HEK293 (cell line): Measurements from ENCODE around the gene NLGN1.

ENCODE experiments used
- CTCF ChIA-PET: fragments of 350-600 bp; formaldehyde crosslinking; extraction: SDS; loops from one replicate; lab custom pipeline; 2021; ENCODE audit warnings: antibody characterized with exemption; lab: Yijun Ruan, JAX
- POLR2A ChIA-PET: fragments of 300-600 bp; formaldehyde crosslinking; extraction: SDS; loops from one replicate; lab custom pipeline; 2020; ENCODE audit warnings: antibody characterized with exemption, inconsistent platforms; lab: Yijun Ruan, JAX
- H3K27ac ChIP-seq: fragments of 200-500 bp; sonication (Bioruptor generic); 2 replicates; pipeline ENCODE4 v1.5.1; 2014; ENCODE audit warnings: low read depth, low read length, control low read depth, inconsistent platforms; ENCODE audit errors: extremely low read depth
- H3K36me3 ChIP-seq, 2 experiments: fragments of 200-500 bp in 1 of 2; sonication (Bioruptor generic) in 1 of 2; 1 replicate in 1 of 2; 2 replicates in 1 of 2; pipeline ENCODE4 v1.5.1; 2014 to 2017; ENCODE audit warnings: inconsistent platforms in 2 of 2, low read length in 2 of 2; ENCODE audit not compliant: control insufficient read depth in 2 of 2, insufficient read depth in 1 of 2
- H3K4me1 ChIP-seq: fragments of 200-500 bp; sonication (Bioruptor generic); 2 replicates; pipeline ENCODE4 v1.5.1; 2014; ENCODE audit warnings: mild to moderate bottlenecking, low read length, inconsistent platforms; ENCODE audit not compliant: control insufficient read depth, insufficient read depth
- H3K4me3 ChIP-seq: 2 replicates; pipeline ENCODE4 v1.5.1; 2011; ENCODE audit warnings: low read depth, mild to moderate bottlenecking, control low read depth, low read length, moderate library complexity
- H3K9me3 ChIP-seq: fragments of 200-500 bp; sonication (Bioruptor generic); 2 replicates; pipeline ENCODE4 v1.5.1; 2014; ENCODE audit warnings: low read depth, low read length, inconsistent platforms; ENCODE audit not compliant: control insufficient read depth, insufficient read depth
- BCL11B ChIP-seq: fragments of 450-650 bp; formaldehyde crosslinking; IDR thresholded peaks from 2 replicates; pipeline ENCODE4 v1.5.1; 2016; ENCODE audit warnings: low read depth, missing biosample characterization, missing genetic modification characterization
- GLIS2 ChIP-seq: fragments of 450-650 bp; formaldehyde crosslinking; IDR thresholded peaks from 2 replicates; pipeline ENCODE4 v1.5.1; 2016; ENCODE audit warnings: missing biosample characterization, missing genetic modification characterization
- HOXC10 ChIP-seq: sonication (generic); formaldehyde crosslinking; IDR thresholded peaks from 2 replicates; pipeline ENCODE4 v1.8.1; 2023; ENCODE audit warnings: mild to moderate bottlenecking, missing genetic modification reagents
- KLF10 ChIP-seq: fragments of 450-650 bp; IDR thresholded peaks from 2 replicates; pipeline ENCODE4 v1.5.1; 2018; ENCODE audit warnings: missing biosample characterization, mild to moderate bottlenecking, missing genetic modification characterization
- ZBTB17 ChIP-seq: fragments of 450-650 bp; formaldehyde crosslinking; IDR thresholded peaks from 2 replicates; pipeline ENCODE4 v1.5.1; 2016; ENCODE audit warnings: missing biosample characterization, missing genetic modification characterization
- ZBTB8A ChIP-seq: fragments of 450-650 bp; formaldehyde crosslinking; IDR thresholded peaks from 2 replicates; pipeline ENCODE4 v1.5.1; 2016; ENCODE audit warnings: missing biosample characterization, missing genetic modification characterization
- ZEB2 ChIP-seq: fragments of 450-650 bp; formaldehyde crosslinking; IDR thresholded peaks from 2 replicates; pipeline ENCODE4 v1.5.1; 2016; ENCODE audit warnings: missing biosample characterization, missing genetic modification characterization
- ZNF221 ChIP-seq: fragments of 450-650 bp; formaldehyde crosslinking; IDR thresholded peaks from 2 replicates; pipeline ENCODE4 v1.5.1; 2017; ENCODE audit warnings: missing biosample characterization, missing genetic modification characterization, borderline replicate concordance
- ZNF266 ChIP-seq: fragments of 450-650 bp; formaldehyde crosslinking; IDR thresholded peaks from 2 replicates; pipeline ENCODE4 v1.5.1; 2016; ENCODE audit warnings: missing biosample characterization, missing genetic modification characterization, low read depth
- ZNF302 ChIP-seq: fragments of 450-650 bp; formaldehyde crosslinking; IDR thresholded peaks from 2 replicates; pipeline ENCODE4 v1.5.1; 2016; ENCODE audit warnings: missing biosample characterization, missing genetic modification characterization, low read depth
- ZNF37A ChIP-seq: fragments of 450-650 bp; IDR thresholded peaks from 2 replicates; pipeline ENCODE4 v1.5.1; 2018; ENCODE audit warnings: missing biosample characterization, missing genetic modification characterization
- ZNF426 ChIP-seq: fragments of 450-650 bp; formaldehyde crosslinking; IDR thresholded peaks from 2 replicates; pipeline ENCODE4 v1.5.1; 2017; ENCODE audit warnings: missing biosample characterization, missing genetic modification characterization, mild to moderate bottlenecking, inconsistent platforms, moderate library complexity
- ZNF433 ChIP-seq: fragments of 450-650 bp; formaldehyde crosslinking; IDR thresholded peaks from 2 replicates; pipeline ENCODE4 v1.5.1; 2016; ENCODE audit warnings: missing biosample characterization, missing genetic modification characterization, low read depth
- ZNF830 ChIP-seq: fragments of 450-650 bp; IDR thresholded peaks from 2 replicates; pipeline ENCODE4 v1.5.0; 2018; ENCODE audit warnings: missing biosample characterization, missing genetic modification characterization, low read depth, mild to moderate bottlenecking, moderate library complexity
- TF ChIP-seq, protein P1 (sequence below): fragments of 450-650 bp; formaldehyde crosslinking; IDR thresholded peaks from 2 replicates; pipeline ENCODE4 v1.5.1; 2016; ENCODE audit warnings: missing biosample characterization, missing genetic modification characterization
- TF ChIP-seq, protein P2 (sequence below): fragments of 450-650 bp; formaldehyde crosslinking; IDR thresholded peaks from 2 replicates; pipeline ENCODE4 v1.5.1; 2016; ENCODE audit warnings: missing biosample characterization, missing genetic modification characterization
- TF ChIP-seq, protein P3 (sequence below): fragments of 450-650 bp; formaldehyde crosslinking; conservative IDR thresholded peaks from 2 replicates; pipeline ENCODE4 v1.5.1; 2016; ENCODE audit warnings: low read depth, missing biosample characterization, missing genetic modification characterization
- TF ChIP-seq, protein P4 (sequence below): fragments of 450-650 bp; formaldehyde crosslinking; IDR thresholded peaks from 2 replicates; pipeline ENCODE4 v1.5.1; 2016; ENCODE audit warnings: missing biosample characterization, missing genetic modification characterization

The NLGN1 gene

DNA sequence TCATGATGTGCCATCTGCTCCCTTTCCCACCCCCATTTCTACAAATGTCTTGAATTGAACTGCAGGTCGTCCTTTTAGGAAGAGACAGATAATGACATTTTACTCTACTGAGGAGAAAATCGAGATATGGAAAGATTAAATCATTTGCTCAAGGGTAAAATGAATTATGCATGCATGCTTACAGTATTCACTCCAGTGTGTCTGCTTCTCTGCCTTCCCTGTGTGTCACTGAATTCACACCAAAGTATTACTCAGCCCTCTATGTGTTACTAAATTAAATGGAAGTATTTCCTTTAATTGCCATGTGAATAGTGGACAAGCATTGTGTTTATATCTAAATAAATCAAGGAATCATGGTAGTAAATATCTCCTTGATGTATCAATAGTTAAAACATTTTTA lies 449.0 kb downstream of the NLGN1 start:
- no peak overlapping the region for H3K4me3 ChIP-seq
- POLR2A ChIA-PET = no interaction called here
- H3K27ac ChIP-seq = no peak overlapping the region
- TF ChIP-seq ZNF37A (tag by site-specific recombination) = no peak
- TF ChIP-seq, protein P1, sequence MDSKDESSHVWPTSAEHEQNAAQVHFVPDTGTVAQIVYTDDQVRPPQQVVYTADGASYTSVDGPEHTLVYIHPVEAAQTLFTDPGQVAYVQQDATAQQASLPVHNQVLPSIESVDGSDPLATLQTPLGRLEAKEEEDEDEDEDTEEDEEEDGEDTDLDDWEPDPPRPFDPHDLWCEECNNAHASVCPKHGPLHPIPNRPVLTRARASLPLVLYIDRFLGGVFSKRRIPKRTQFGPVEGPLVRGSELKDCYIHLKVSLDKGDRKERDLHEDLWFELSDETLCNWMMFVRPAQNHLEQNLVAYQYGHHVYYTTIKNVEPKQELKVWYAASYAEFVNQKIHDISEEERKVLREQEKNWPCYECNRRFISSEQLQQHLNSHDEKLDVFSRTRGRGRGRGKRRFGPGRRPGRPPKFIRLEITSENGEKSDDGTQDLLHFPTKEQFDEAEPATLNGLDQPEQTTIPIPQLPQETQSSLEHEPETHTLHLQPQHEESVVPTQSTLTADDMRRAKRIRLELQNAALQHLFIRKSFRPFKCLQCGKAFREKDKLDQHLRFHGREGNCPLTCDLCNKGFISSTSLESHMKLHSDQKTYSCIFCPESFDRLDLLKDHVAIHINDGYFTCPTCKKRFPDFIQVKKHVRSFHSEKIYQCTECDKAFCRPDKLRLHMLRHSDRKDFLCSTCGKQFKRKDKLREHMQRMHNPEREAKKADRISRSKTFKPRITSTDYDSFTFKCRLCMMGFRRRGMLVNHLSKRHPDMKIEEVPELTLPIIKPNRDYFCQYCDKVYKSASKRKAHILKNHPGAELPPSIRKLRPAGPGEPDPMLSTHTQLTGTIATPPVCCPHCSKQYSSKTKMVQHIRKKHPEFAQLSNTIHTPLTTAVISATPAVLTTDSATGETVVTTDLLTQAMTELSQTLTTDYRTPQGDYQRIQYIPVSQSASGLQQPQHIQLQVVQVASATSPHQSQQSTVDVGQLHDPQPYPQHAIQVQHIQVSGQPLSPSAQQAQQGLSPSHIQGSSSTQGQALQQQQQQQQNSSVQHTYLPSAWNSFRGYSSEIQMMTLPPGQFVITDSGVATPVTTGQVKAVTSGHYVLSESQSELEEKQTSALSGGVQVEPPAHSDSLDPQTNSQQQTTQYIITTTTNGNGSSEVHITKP (tag by site-specific recombination) = no peak
- TF ChIP-seq ZNF830 (tag by site-specific recombination) = no peak
- TF ChIP-seq HOXC10 (CRISPR knock-in tag) = no peak
- TF ChIP-seq ZNF433 (tag by site-specific recombination) = no peak
- no peak for TF ChIP-seq ZEB2 (tag by site-specific recombination)
- no peak for TF ChIP-seq ZBTB8A (tag by site-specific recombination)
- TF ChIP-seq ZNF302 = no peak
- TF ChIP-seq ZNF426 = no peak
- TF ChIP-seq, protein P2, sequence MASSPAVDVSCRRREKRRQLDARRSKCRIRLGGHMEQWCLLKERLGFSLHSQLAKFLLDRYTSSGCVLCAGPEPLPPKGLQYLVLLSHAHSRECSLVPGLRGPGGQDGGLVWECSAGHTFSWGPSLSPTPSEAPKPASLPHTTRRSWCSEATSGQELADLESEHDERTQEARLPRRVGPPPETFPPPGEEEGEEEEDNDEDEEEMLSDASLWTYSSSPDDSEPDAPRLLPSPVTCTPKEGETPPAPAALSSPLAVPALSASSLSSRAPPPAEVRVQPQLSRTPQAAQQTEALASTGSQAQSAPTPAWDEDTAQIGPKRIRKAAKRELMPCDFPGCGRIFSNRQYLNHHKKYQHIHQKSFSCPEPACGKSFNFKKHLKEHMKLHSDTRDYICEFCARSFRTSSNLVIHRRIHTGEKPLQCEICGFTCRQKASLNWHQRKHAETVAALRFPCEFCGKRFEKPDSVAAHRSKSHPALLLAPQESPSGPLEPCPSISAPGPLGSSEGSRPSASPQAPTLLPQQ (tag by site-specific recombination) = no peak
- no peaks in the 10 kb centered on the region for H3K36me3 ChIP-seq
- CTCF ChIA-PET = no interaction called here
- H3K4me1 ChIP-seq = no peaks in the 10 kb centered on the region
- no peaks in the 10 kb centered on the region for H3K9me3 ChIP-seq

DNA sequence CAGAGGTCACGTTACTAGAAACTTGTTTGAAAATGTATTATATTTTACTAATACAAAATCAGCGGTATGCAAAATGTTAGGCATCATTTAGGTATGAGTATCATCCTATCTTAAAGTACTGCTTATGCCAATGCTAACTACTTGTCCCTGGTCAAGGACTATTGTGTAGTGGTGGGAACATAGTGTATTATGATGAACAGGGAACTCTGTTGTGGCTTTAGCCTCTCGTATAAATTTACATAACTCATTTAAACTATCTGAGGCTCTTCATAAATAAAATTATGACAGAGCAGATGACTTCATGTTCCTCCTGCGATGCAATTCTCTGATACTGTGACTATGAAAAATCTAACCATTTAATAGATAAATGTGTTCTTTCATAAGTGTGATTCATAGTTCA lies 451.9 kb downstream of the NLGN1 start:
- H3K4me3 ChIP-seq = no peak overlapping the region
- POLR2A ChIA-PET = no interaction called here
- H3K9me3 ChIP-seq = no peaks in the 10 kb centered on the region
- CTCF ChIA-PET = no interaction called here
- no peaks in the 10 kb centered on the region for H3K4me1 ChIP-seq
- TF ChIP-seq ZNF426 (no peak), ZNF221 (no peak), KLF10 (tag by site-specific recombination) (no peak), ZBTB17 (tag by site-specific recombination) (no peak), GLIS2 (no peak), ZNF266 (no peak), BCL11B (tag by site-specific recombination) (no peak)
- TF ChIP-seq, protein P3, sequence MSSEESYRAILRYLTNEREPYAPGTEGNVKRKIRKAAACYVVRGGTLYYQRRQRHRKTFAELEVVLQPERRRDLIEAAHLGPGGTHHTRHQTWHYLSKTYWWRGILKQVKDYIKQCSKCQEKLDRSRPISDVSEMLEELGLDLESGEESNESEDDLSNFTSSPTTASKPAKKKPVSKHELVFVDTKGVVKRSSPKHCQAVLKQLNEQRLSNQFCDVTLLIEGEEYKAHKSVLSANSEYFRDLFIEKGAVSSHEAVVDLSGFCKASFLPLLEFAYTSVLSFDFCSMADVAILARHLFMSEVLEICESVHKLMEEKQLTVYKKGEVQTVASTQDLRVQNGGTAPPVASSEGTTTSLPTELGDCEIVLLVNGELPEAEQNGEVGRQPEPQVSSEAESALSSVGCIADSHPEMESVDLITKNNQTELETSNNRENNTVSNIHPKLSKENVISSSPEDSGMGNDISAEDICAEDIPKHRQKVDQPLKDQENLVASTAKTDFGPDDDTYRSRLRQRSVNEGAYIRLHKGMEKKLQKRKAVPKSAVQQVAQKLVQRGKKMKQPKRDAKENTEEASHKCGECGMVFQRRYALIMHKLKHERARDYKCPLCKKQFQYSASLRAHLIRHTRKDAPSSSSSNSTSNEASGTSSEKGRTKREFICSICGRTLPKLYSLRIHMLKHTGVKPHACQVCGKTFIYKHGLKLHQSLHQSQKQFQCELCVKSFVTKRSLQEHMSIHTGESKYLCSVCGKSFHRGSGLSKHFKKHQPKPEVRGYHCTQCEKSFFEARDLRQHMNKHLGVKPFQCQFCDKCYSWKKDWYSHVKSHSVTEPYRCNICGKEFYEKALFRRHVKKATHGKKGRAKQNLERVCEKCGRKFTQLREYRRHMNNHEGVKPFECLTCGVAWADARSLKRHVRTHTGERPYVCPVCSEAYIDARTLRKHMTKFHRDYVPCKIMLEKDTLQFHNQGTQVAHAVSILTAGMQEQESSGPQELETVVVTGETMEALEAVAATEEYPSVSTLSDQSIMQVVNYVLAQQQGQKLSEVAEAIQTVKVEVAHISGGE = no peak
- TF ChIP-seq, protein P4, sequence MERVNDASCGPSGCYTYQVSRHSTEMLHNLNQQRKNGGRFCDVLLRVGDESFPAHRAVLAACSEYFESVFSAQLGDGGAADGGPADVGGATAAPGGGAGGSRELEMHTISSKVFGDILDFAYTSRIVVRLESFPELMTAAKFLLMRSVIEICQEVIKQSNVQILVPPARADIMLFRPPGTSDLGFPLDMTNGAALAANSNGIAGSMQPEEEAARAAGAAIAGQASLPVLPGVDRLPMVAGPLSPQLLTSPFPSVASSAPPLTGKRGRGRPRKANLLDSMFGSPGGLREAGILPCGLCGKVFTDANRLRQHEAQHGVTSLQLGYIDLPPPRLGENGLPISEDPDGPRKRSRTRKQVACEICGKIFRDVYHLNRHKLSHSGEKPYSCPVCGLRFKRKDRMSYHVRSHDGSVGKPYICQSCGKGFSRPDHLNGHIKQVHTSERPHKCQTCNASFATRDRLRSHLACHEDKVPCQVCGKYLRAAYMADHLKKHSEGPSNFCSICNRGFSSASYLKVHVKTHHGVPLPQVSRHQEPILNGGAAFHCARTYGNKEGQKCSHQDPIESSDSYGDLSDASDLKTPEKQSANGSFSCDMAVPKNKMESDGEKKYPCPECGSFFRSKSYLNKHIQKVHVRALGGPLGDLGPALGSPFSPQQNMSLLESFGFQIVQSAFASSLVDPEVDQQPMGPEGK (tag by site-specific recombination) = no peak
- TF ChIP-seq, all 188 proteins: peak for 0
- no peak overlapping the region for H3K27ac ChIP-seq
- H3K36me3 ChIP-seq = no peaks in the 10 kb centered on the region
